KOPT-K1 (cell line): ENCODE measurements around the gene TMEM214.

Experiments
- H3K27ac ChIP-seq: fragments of 200-600 bp; sonication (generic); 2 replicates; pipeline ENCODE4 v1.5.1; 2016; ENCODE audit warnings: antibody characterized with exemption, mild to moderate bottlenecking, low read depth, low read length; ENCODE audit not compliant: poor library complexity, severe bottlenecking
- H3K36me3 ChIP-seq: fragments of 200-600 bp; sonication (generic); 2 replicates; pipeline ENCODE4 v1.5.1; 2017; ENCODE audit warnings: antibody characterized with exemption, mild to moderate bottlenecking, low read length, moderate library complexity; ENCODE audit not compliant: insufficient read depth
- H3K9me3 ChIP-seq: fragments of 200-600 bp; sonication (generic); 2 replicates; pipeline ENCODE4 v1.5.1; 2017; ENCODE audit warnings: antibody characterized with exemption, low read length, mild to moderate bottlenecking; ENCODE audit not compliant: insufficient read depth, poor library complexity, severe bottlenecking

TMEM214 gene

GRCh38 chr2:27003007-27003406 is 29.8 kb upstream of the TMEM214 start:
- H3K36me3 ChIP-seq, result no peaks in the 10 kb centered on the region
- no peak overlapping the region for H3K27ac ChIP-seq
- H3K9me3 ChIP-seq, result no peaks in the 10 kb centered on the region

- H3K9me3 ChIP-seq, result no peaks in the 10 kb centered on the region
Measured at GRCh38 chr2:27003857-27004256, 28.9 kb upstream of the TMEM214 start.

DNA sequence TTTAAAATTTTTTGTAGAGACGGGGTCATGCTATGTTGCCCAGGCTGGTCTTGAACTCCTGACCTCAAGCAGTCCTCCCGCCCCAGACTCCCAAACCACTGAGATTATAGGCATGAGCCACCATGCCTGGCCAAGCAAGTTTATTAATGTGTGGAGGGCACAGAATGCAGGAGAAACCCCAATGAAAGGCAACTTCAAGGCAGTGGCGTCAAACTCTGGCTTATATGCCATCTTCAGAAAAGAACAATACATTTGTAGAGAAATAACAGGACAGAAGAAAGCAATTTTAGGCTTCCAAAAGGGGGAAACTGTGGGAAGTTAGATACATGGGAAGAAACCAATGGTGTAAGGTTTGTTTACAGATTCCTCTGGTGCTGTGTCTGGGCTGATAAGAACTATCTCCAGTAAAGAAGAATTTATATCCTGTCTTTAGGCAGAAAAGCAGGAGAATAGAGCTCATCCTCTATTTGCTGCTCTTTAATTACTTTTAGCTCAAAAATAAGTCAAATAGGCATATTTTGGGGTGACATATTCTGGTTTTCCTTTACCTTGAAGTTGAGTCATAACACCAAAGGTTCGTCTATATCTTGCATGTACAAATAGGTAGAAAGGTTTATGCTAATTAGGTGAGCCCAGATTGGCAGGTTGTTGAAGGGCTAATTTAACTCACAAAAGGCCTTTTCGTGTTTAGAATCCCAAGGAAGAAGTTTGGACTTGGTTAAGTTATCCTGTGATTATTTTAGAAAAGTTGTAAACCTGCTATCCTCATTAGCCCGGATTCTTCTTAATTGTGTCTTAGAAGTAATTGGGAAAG is 26.0 kb upstream of the TMEM214 start:
- Histone ChIP-seq H3K27ac (no peak overlapping the region), H3K9me3 (no peaks in the 10 kb centered on the region)

More at GRCh38 chr2:27003857-27004256, 28.9 kb upstream of the TMEM214 start:
- H3K36me3 ChIP-seq, result no peaks in the 10 kb centered on the region
- no peak overlapping the region for H3K27ac ChIP-seq

DNA sequence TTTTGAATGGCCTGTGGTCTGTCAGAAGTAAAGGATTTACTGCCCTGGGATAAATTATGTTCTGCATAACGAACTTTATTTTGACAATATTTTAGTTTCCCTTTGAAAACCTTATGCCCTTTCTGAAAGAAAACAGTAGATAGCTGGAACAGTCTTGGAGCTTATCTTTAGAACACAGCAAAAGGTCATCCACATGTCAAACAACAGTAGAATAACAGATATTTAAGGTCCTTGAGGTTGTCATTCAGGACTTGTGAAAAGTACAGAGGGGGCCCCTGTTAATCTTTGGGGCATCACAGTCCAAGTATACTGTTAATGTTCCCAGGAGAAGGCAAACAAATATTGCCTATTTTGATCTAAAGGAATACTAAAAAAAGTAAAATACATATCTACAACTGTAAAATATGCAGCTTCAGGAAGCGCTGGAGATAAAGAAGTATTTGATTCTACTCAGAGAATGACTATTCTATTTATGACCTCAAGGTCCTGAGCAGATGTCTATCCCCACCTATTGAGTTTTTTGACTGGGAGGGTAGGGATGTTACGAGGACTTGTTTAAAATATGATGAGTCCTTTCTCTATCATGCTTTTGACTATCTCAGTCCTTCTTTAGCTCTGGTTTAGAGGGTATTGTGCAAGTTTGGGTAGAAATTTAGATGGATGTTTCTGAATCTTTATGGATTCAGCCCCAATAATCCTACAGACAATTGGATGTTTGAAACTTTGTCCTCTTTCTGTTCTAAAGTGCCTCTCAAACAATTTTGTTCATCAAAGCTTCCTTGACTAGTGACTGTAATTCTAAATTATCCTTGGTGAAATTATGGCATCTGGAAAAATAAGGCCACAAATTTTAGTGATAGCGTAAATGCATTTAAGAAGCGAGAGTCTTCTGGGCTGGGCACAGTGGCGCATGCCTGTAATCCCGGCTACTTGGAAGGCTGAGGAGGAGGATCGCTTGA is 25.1 kb upstream of the TMEM214 start:
- H3K9me3 ChIP-seq, result no peaks in the 10 kb centered on the region
- no peaks in the 10 kb centered on the region for H3K36me3 ChIP-seq
- H3K27ac ChIP-seq, result no peak overlapping the region

More for the DNA sequence above, 26.0 kb upstream of the TMEM214 start:
- no peaks in the 10 kb centered on the region for H3K36me3 ChIP-seq

DNA sequence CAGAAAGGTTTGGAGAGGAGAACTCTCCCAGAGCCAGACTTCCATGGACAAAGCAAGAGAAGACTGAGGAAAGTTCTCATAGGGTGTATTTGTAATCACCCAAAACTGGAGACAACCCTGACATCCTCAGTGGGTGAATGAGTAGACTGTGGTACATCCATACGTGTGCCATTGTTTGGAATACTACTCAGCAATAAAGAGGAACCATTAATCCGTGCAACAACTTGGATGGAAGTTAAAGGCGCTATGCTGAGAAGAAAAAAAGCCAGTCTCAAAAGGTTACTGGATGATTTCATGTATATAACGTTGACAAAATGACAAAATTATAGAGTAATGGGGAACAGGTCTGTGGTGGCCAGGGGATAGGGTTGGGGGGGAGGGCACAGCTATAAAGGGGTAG is 24.1 kb upstream of the TMEM214 start:
- Histone ChIP-seq H3K9me3 (no peaks in the 10 kb centered on the region), H3K36me3 (no peaks in the 10 kb centered on the region), H3K27ac (no peak overlapping the region)

- Histone ChIP-seq H3K9me3 (no peaks in the 10 kb centered on the region), H3K27ac (no peak overlapping the region), H3K36me3 (no peaks in the 10 kb centered on the region)
Measured at GRCh38 chr2:27009083-27009482, 23.7 kb upstream of the TMEM214 start.

- Histone ChIP-seq H3K9me3 (no peaks in the 10 kb centered on the region), H3K36me3 (no peaks in the 10 kb centered on the region), H3K27ac (no peak overlapping the region)
Measured at GRCh38 chr2:27009716-27010115, 23.0 kb upstream of the TMEM214 start.

GRCh38 chr2:27010139-27010538 is 22.6 kb upstream of the TMEM214 start:
- Histone ChIP-seq H3K9me3 (no peaks in the 10 kb centered on the region), H3K27ac (no peak overlapping the region), H3K36me3 (no peaks in the 10 kb centered on the region)

- Histone ChIP-seq H3K36me3 (no peaks in the 10 kb centered on the region), H3K27ac (no peak overlapping the region), H3K9me3 (no peaks in the 10 kb centered on the region)
Measured at GRCh38 chr2:27013738-27014137, 19.0 kb upstream of the TMEM214 start.

DNA sequence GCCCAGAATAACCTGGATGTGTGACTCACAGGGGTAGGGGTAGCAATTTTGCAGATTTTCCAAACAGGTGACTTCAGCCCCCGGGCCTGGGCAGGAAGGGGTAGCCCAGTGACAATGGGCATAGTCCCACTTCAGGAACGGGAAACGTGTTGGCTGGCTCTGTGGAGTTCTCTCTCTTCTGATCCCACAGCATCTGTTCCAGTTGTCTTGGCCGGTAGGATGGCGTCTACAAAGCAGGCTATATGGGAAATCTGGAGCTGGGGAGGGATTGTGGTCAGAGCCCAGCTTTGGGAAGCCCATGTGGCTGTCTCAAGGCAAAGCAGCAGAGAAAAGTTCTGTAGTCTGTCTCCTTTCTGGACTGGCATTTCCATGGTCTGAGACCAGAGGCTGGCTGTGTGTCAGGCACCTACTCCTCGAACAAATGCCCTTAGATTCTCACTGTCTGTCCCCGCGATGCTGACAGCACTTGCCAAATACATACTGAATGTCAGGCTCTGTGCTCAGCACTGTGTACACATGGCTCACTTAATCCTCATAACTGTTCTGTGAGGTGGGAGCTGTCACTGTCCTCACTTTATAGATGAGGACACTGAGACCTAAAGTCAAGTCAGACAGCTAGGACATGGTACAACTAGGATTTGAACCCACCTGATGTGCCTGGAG is 17.9 kb upstream of the TMEM214 start:
- no peaks in the 10 kb centered on the region for H3K9me3 ChIP-seq
- no peaks in the 10 kb centered on the region for H3K36me3 ChIP-seq
- no peak overlapping the region for H3K27ac ChIP-seq

GRCh38 chr2:27016801-27017325 is 15.9 kb upstream of the TMEM214 start:
- no peak overlapping the region for H3K27ac ChIP-seq
- no peaks in the 10 kb centered on the region for H3K9me3 ChIP-seq
- no peaks in the 10 kb centered on the region for H3K36me3 ChIP-seq

- no peak overlapping the region for H3K27ac ChIP-seq
- H3K36me3 ChIP-seq, result no peaks in the 10 kb centered on the region
- no peaks in the 10 kb centered on the region for H3K9me3 ChIP-seq
Measured at GRCh38 chr2:27018142-27018541, 14.6 kb upstream of the TMEM214 start.

DNA sequence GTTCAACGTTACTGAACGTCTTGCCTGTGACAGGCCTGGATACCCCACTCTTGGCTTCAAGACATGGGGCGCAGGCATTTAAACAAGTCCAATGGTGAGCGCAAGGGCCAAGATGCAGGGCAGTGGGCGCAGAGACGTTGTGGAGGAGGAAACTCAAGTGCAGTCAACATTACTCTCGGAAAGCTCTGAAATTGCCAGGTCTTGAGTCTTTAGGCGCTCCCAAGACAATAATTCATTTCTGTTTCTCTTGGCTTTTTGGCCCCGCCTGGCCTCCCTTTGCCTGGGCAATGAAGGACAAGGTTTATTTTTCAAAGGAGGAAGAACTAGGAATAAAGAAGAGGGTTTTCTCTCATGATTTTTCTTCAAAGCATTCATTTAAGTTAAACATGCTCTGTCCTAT is 13.3 kb upstream of the TMEM214 start:
- Histone ChIP-seq H3K9me3 (no peaks in the 10 kb centered on the region), H3K27ac (no peak overlapping the region), H3K36me3 (no peaks in the 10 kb centered on the region)

- Histone ChIP-seq H3K36me3 (no peaks in the 10 kb centered on the region), H3K9me3 (no peaks in the 10 kb centered on the region), H3K27ac (no peak overlapping the region)
Measured at GRCh38 chr2:27019931-27020855, 12.6 kb upstream of the TMEM214 start.
